ENCODE data around the gene CDH23.

DNA sequence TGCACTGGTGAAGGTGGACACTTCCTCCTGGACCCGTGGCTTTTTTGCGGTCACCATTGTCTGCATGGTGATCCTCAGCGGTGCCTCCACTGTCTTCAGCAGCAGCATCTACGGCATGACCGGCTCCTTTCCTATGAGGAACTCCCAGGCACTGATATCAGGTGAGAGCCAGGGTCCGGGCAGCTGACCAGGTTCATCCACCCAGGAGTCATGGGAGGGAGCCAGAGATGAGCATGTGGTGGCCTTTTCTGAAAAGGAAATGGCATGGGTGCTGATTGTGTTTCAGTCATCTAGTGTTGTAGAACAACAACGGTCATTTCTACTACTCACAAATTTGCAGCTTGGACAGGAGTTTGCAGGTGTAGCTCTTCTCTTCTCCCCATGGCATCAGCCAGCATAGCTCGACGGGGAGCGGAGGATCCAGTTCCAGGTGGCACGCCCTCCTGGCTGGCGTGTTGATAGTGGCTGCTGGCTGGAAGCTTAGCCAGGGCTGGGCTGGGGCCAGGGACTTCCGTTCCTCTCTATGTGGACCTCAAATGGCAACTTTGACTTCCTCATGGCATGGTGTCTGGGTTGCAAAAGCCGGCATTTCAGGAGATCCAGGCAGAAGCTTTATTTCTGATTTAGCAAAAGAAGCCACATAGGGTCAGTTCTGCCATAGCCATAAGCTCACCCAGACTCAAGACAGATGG, 44.9 kb upstream of the CDH23 start:
- TF ChIP-seq, protein P1, sequence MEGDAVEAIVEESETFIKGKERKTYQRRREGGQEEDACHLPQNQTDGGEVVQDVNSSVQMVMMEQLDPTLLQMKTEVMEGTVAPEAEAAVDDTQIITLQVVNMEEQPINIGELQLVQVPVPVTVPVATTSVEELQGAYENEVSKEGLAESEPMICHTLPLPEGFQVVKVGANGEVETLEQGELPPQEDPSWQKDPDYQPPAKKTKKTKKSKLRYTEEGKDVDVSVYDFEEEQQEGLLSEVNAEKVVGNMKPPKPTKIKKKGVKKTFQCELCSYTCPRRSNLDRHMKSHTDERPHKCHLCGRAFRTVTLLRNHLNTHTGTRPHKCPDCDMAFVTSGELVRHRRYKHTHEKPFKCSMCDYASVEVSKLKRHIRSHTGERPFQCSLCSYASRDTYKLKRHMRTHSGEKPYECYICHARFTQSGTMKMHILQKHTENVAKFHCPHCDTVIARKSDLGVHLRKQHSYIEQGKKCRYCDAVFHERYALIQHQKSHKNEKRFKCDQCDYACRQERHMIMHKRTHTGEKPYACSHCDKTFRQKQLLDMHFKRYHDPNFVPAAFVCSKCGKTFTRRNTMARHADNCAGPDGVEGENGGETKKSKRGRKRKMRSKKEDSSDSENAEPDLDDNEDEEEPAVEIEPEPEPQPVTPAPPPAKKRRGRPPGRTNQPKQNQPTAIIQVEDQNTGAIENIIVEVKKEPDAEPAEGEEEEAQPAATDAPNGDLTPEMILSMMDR (IDR thresholded peaks at IDR 0.05; ENCODE audit: control extremely low read depth in 1 of 3, insufficient read depth in 1 of 3, low read depth in 1 of 3, low read length in 3 of 3): no peak
- TF ChIP-seq RXRA (IDR thresholded peaks at IDR 0.05; ENCODE audit: insufficient read depth, low read depth, low read length) (no peak), GTF2F1 (IDR thresholded peaks at IDR 0.05; ENCODE audit: borderline replicate concordance, low read depth, low read length) (no peak), POLR2A (IDR thresholded peaks at IDR 0.05; ENCODE audit: control extremely low read depth in 1 of 2, low read depth in 2 of 2, low read length in 2 of 2) (no peak), JUN (IDR thresholded peaks at IDR 0.05; ENCODE audit: low read depth, low read length) (no peak), CEBPB (IDR thresholded peaks at IDR 0.05; ENCODE audit: low read depth, low read length) (no peak)
